HG03064 (cell line): ENCODE measurements around the gene PEBP1.
A peak's percentile ranks its signal among the peaks of the same experiment; 100 is the strongest.

Experiments used
- ATAC-seq: cut with Tn5 transposase; IDR thresholded peaks from one replicate; pipeline ENCODE4 v1.9.1; 2021; ENCODE audit warnings: low read depth; ENCODE audit not compliant: unreplicated experiment

PEBP1 gene

GRCh38 chr12:118135788-118136558 lies at the start of gene PEBP1:
Gene PEBP1 (plus strand): TSS chr12:118136124. CDS start chr12:118136210, 86 bp downstream.
- ATAC-seq = peak; percentile 98

GRCh38 chr12:118089782-118090181 lies 46.1 kb upstream of the PEBP1 start:
- ATAC-seq = no peak

GRCh38 chr12:118094039-118094438 lies 41.9 kb upstream of the PEBP1 start:
- ATAC-seq = no peak

- ATAC-seq = no peak
Measured at GRCh38 chr12:118098401-118098800, 37.5 kb upstream of the PEBP1 start.

- no peak for ATAC-seq
Measured at GRCh38 chr12:118098911-118099671, 36.8 kb upstream of the PEBP1 start.

- no peak for ATAC-seq
Measured at GRCh38 chr12:118101051-118101450, 34.9 kb upstream of the PEBP1 start.

- ATAC-seq = no peak
Measured at GRCh38 chr12:118102070-118102469, 33.9 kb upstream of the PEBP1 start.

- no peak for ATAC-seq
Measured at GRCh38 chr12:118102609-118103008, 33.3 kb upstream of the PEBP1 start.

GRCh38 chr12:118103201-118103600 lies 32.7 kb upstream of the PEBP1 start:
- no peak for ATAC-seq

- no peak for ATAC-seq
Measured at GRCh38 chr12:118103601-118104382, 32.1 kb upstream of the PEBP1 start, which contains the start of gene VSIG10. Gene VSIG10 (minus strand): TSS chr12:118104011. CDS start chr12:118103671, 340 bp downstream.

- no peak for ATAC-seq
Measured at GRCh38 chr12:118107011-118107410, 28.9 kb upstream of the PEBP1 start.

- no peak for ATAC-seq
Measured at GRCh38 chr12:118107694-118108093, 28.2 kb upstream of the PEBP1 start.

GRCh38 chr12:118109088-118109487 lies 26.8 kb upstream of the PEBP1 start:
- ATAC-seq = no peak

- no peak for ATAC-seq
Measured at GRCh38 chr12:118119449-118119879, 16.5 kb upstream of the PEBP1 start.

- no peak for ATAC-seq
Measured at GRCh38 chr12:118120579-118121363, 15.2 kb upstream of the PEBP1 start.

GRCh38 chr12:118122264-118122663 lies 13.7 kb upstream of the PEBP1 start:
- no peak for ATAC-seq

GRCh38 chr12:118124333-118124874 lies 11.5 kb upstream of the PEBP1 start:
- no peak for ATAC-seq

- no peak for ATAC-seq
Measured at GRCh38 chr12:118125743-118126118, 10.2 kb upstream of the PEBP1 start.

GRCh38 chr12:118126119-118126757 lies 9.7 kb upstream of the PEBP1 start:
- ATAC-seq = no peak
